ENCODE results near the gene EEF2KMT.
"Not testable (repeated sequence)": the region's sequence is repeated elsewhere in the genome, so short reads cannot be mapped to it uniquely, and the experiment has no call there.

The EEF2KMT gene

GRCh38 chr16:5108505-5109158 is 11.0 kb upstream of the EEF2KMT start:
- H3K9ac ChIP-seq (ENCODE audit: low read depth, low read length): no peak overlapping the region
- H3K4me1 ChIP-seq (ENCODE audit: control insufficient read depth, insufficient read depth, low read length): no peaks in the 10 kb centered on the region
- H3K36me3 ChIP-seq (ENCODE audit: control insufficient read depth, insufficient read depth, low read length): no peaks in the 10 kb centered on the region
- H3K9me3 ChIP-seq (ENCODE audit: control insufficient read depth, insufficient read depth, low read length): no peaks in the 10 kb centered on the region
- H3K27me3 ChIP-seq (ENCODE audit: control insufficient read depth, insufficient read depth, low read length): no peaks in the 10 kb centered on the region
- no peak overlapping the region for H3K4me3 ChIP-seq (ENCODE audit: low read depth, low read length)

- not testable (repeated sequence) for H3K4me3 ChIP-seq (ENCODE audit: low read depth, low read length); H3K9me3 ChIP-seq (ENCODE audit: control insufficient read depth, insufficient read depth, low read length); H3K36me3 ChIP-seq (ENCODE audit: control insufficient read depth, insufficient read depth, low read length); H3K9ac ChIP-seq (ENCODE audit: low read depth, low read length); H3K27me3 ChIP-seq (ENCODE audit: control insufficient read depth, insufficient read depth, low read length); H3K4me1 ChIP-seq (ENCODE audit: control insufficient read depth, insufficient read depth, low read length)
These were observed 7.4 kb upstream of the EEF2KMT start for GRCh38 chr16:5105039-5105438.

GRCh38 chr16:5103296-5104032 is 5.9 kb upstream of the EEF2KMT start:
- H3K9me3 ChIP-seq (ENCODE audit: control insufficient read depth, insufficient read depth, low read length); H3K9ac ChIP-seq (ENCODE audit: low read depth, low read length); H3K27me3 ChIP-seq (ENCODE audit: control insufficient read depth, insufficient read depth, low read length); H3K4me1 ChIP-seq (ENCODE audit: control insufficient read depth, insufficient read depth, low read length); H3K36me3 ChIP-seq (ENCODE audit: control insufficient read depth, insufficient read depth, low read length); H3K4me3 ChIP-seq (ENCODE audit: low read depth, low read length): not testable (repeated sequence)

- not testable (repeated sequence) for H3K27me3 ChIP-seq (ENCODE audit: control insufficient read depth, insufficient read depth, low read length); H3K36me3 ChIP-seq (ENCODE audit: control insufficient read depth, insufficient read depth, low read length); H3K9ac ChIP-seq (ENCODE audit: low read depth, low read length); H3K9me3 ChIP-seq (ENCODE audit: control insufficient read depth, insufficient read depth, low read length); H3K4me3 ChIP-seq (ENCODE audit: low read depth, low read length); H3K4me1 ChIP-seq (ENCODE audit: control insufficient read depth, insufficient read depth, low read length)
These were observed 1.6 kb upstream of the EEF2KMT start for GRCh38 chr16:5099174-5099573.

- H3K27me3 ChIP-seq (ENCODE audit: control insufficient read depth, insufficient read depth, low read length); H3K9ac ChIP-seq (ENCODE audit: low read depth, low read length): not testable (repeated sequence)
These were observed 895 bp upstream of the EEF2KMT start for GRCh38 chr16:5098221-5099159.

GRCh38 chr16:5097061-5097469 is 530 bp downstream of the EEF2KMT start:
- Histone ChIP-seq H3K4me3 (ENCODE audit: low read depth, low read length) (peak overlapping the region; percentile 79), H3K9ac (ENCODE audit: low read depth, low read length) (peak overlapping the region; percentile 65)
- not testable (repeated sequence) for H3K9me3 ChIP-seq (ENCODE audit: control insufficient read depth, insufficient read depth, low read length); H3K27me3 ChIP-seq (ENCODE audit: control insufficient read depth, insufficient read depth, low read length); H3K4me1 ChIP-seq (ENCODE audit: control insufficient read depth, insufficient read depth, low read length); H3K36me3 ChIP-seq (ENCODE audit: control insufficient read depth, insufficient read depth, low read length)

More at GRCh38 chr16:5098221-5099159, 895 bp upstream of the EEF2KMT start:
- peak overlapping the region; percentile 72 for H3K4me3 ChIP-seq (ENCODE audit: low read depth, low read length)
- not testable (repeated sequence) for H3K36me3 ChIP-seq (ENCODE audit: control insufficient read depth, insufficient read depth, low read length); H3K9me3 ChIP-seq (ENCODE audit: control insufficient read depth, insufficient read depth, low read length); H3K4me1 ChIP-seq (ENCODE audit: control insufficient read depth, insufficient read depth, low read length)

GRCh38 chr16:5096437-5097060 is 1.0 kb downstream of the EEF2KMT start:
- not testable (repeated sequence) for H3K27me3 ChIP-seq (ENCODE audit: control insufficient read depth, insufficient read depth, low read length); H3K9me3 ChIP-seq (ENCODE audit: control insufficient read depth, insufficient read depth, low read length); H3K4me1 ChIP-seq (ENCODE audit: control insufficient read depth, insufficient read depth, low read length); H3K36me3 ChIP-seq (ENCODE audit: control insufficient read depth, insufficient read depth, low read length); H3K9ac ChIP-seq (ENCODE audit: low read depth, low read length)
- peak overlapping the region; percentile 79 for H3K4me3 ChIP-seq (ENCODE audit: low read depth, low read length)

- H3K9me3 ChIP-seq (ENCODE audit: control insufficient read depth, insufficient read depth, low read length): not testable (repeated sequence)
These were observed 2.3 kb downstream of the EEF2KMT start for GRCh38 chr16:5095145-5095830.

GRCh38 chr16:5093746-5094145 is 3.8 kb downstream of the EEF2KMT start:
- not testable (repeated sequence) for H3K27me3 ChIP-seq (ENCODE audit: control insufficient read depth, insufficient read depth, low read length)

More at GRCh38 chr16:5095145-5095830, 2.3 kb downstream of the EEF2KMT start:
- not testable (repeated sequence) for H3K9ac ChIP-seq (ENCODE audit: low read depth, low read length); H3K27me3 ChIP-seq (ENCODE audit: control insufficient read depth, insufficient read depth, low read length); H3K36me3 ChIP-seq (ENCODE audit: control insufficient read depth, insufficient read depth, low read length); H3K4me3 ChIP-seq (ENCODE audit: low read depth, low read length); H3K4me1 ChIP-seq (ENCODE audit: control insufficient read depth, insufficient read depth, low read length)

GRCh38 chr16:5093081-5093480 is 4.5 kb downstream of the EEF2KMT start:
- H3K4me3 ChIP-seq (ENCODE audit: low read depth, low read length); H3K27me3 ChIP-seq (ENCODE audit: control insufficient read depth, insufficient read depth, low read length); H3K9me3 ChIP-seq (ENCODE audit: control insufficient read depth, insufficient read depth, low read length); H3K4me1 ChIP-seq (ENCODE audit: control insufficient read depth, insufficient read depth, low read length); H3K9ac ChIP-seq (ENCODE audit: low read depth, low read length): not testable (repeated sequence)
- H3K36me3 ChIP-seq (ENCODE audit: control insufficient read depth, insufficient read depth, low read length): peaks cover 14% of the 10 kb centered on the region

More at GRCh38 chr16:5093746-5094145, 3.8 kb downstream of the EEF2KMT start:
- H3K4me1 ChIP-seq (ENCODE audit: control insufficient read depth, insufficient read depth, low read length); H3K4me3 ChIP-seq (ENCODE audit: low read depth, low read length); H3K9me3 ChIP-seq (ENCODE audit: control insufficient read depth, insufficient read depth, low read length); H3K9ac ChIP-seq (ENCODE audit: low read depth, low read length): not testable (repeated sequence)
- H3K36me3 ChIP-seq (ENCODE audit: control insufficient read depth, insufficient read depth, low read length): peaks cover 14% of the 10 kb centered on the region

GRCh38 chr16:5090592-5090991 is 7.0 kb downstream of the EEF2KMT start:
- not testable (repeated sequence) for H3K9me3 ChIP-seq (ENCODE audit: control insufficient read depth, insufficient read depth, low read length); H3K9ac ChIP-seq (ENCODE audit: low read depth, low read length); H3K27me3 ChIP-seq (ENCODE audit: control insufficient read depth, insufficient read depth, low read length); H3K4me1 ChIP-seq (ENCODE audit: control insufficient read depth, insufficient read depth, low read length); H3K4me3 ChIP-seq (ENCODE audit: low read depth, low read length)
- H3K36me3 ChIP-seq (ENCODE audit: control insufficient read depth, insufficient read depth, low read length): peaks cover 14% of the 10 kb centered on the region

All from iPS-15b (cell line).